Right lobe of liver (tissue), 6 donors: ENCODE data around the gene INHBA. TPM values are rescaled to one million over a fixed set of nuclear protein-coding genes. Genes with fewer than 3 reads are reported as not detected.

Source experiments
- ATAC-seq, 4 donors: fragments of 200-7000 bp; cut with Tn5 transposase; one replicate each; pipeline ENCODE4 v1.9.1; 2020; ENCODE audit warnings: mild to moderate bottlenecking in 4 of 4, moderate library complexity in 4 of 4
- DNase-seq, 3 donors: peaks; one replicate each; pipeline ENCODE4 v3.0.0-alpha.2; 2020
- H3K27ac ChIP-seq, 3 donors: fragments of 200-600 bp; one replicate each; pipeline ENCODE4 v1.8.0; 2022
- H3K27me3 ChIP-seq, 2 donors: fragments of 200-600 bp; one replicate each; pipeline ENCODE4 v1.8.0; 2022
- H3K36me3 ChIP-seq, 4 donors: fragments of 200-600 bp; sonication (generic) in 1 of 4; one replicate each; pipeline versions ENCODE4 v1.5.1 to v1.8.0; 2017 to 2022; ENCODE audit warnings: control low read depth in 1 of 4
- H3K4me1 ChIP-seq, 4 donors: fragments of 200-600 bp; sonication (generic) in 1 of 4; one replicate each; pipeline versions ENCODE4 v1.5.1 to v1.8.0; 2017 to 2022; ENCODE audit warnings: control low read depth in 1 of 4
- H3K4me3 ChIP-seq, 3 donors: fragments of 200-600 bp; one replicate each; pipeline ENCODE4 v1.8.0; 2022
- H3K9me3 ChIP-seq, 4 donors: fragments of 200-600 bp; sonication (generic) in 1 of 4; one replicate each; pipeline versions ENCODE4 v1.5.1 to v1.8.0; 2017 to 2022; ENCODE audit warnings: control low read depth in 1 of 4
- CTCF ChIP-seq, 4 donors: fragments of 200-600 bp in 3 of 4; fragments of 450-650 bp in 1 of 4; IDR thresholded peaks; one replicate each; pipeline versions ENCODE4 v1.5.1 to v1.8.0; 2016 to 2022; ENCODE audit warnings: antibody characterized with exemption in 4 of 4, mild to moderate bottlenecking in 2 of 4
- POLR2A ChIP-seq: fragments of 450-650 bp; IDR thresholded peaks from one replicate; pipeline ENCODE4 v1.6.1; 2017; ENCODE audit warnings: antibody characterized with exemption, mild to moderate bottlenecking
- WGBS: methylation state at CpG from one replicate; pipeline ENCODE4 v1.1.6; 2018; ENCODE audit warnings: low coverage, low lambda C conversion rate; ENCODE audit not compliant: insufficient coverage; ENCODE audit errors: missing lambda C conversion rate; 5-methylcytosine and 5-hydroxymethylcytosine counted together
- intact Hi-C, 2 donors: fragments of 100-400 bp; cut with DNase I; formaldehyde crosslinking; loops; one replicate each; pipeline versions ENCODE4 v1.11.2 to v1.14.1; 2022
- total RNA-seq, 6 experiments: library from RNA; depleted of rRNA in 2 of 6; stranded (reverse); fragments of >200 nt in 2 of 6; fragmentation: NEBNext Ultra II Directional in 3 of 6; extraction: Animal tissue kit (Norgen Biotek cat#: 25700) in 3 of 6; gene quantifications; one replicate each; pipeline versions ENCODE4 v1.1.0 to v1.2.4, GENCODE V29; 2016 to 2023
- donor health status: DM: no; HTN: yes; CAD: no.
- donor health status: DM: no; HTN: no; CAD: no.
- donor health status: DM: no; HTN: no; CAD: no.
- donor health status: DM: no; HTN: yes; CAD: no.
- donor health status: DM: no; HTN: yes; CAD: no.

INHBA gene
- total RNA-seq, 6 experiments from 2014 or later, result 1.1 to 9.7 (median 2.9) TPM

DNA sequence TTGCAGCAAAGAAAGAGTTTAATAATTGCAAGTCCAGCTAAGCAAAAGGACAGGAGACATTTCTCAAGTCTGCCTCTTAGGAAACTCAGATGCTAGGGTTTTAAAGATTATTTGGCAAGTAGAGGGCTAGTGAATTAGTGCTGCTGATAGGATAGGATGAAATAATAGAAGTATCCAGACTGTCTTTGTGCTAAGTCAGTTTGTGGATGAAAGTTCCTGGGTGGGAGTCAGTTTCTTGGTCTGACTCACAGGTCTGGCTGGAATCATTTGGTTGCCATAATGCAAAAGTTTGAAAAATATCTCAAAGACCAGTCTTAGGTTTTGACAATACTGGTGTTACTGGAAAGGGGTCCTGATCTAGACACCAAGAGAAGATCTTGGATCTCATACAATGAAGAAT is 42.6 kb upstream of the INHBA start:
- no peaks in the 10 kb centered on the region for H3K36me3 ChIP-seq
- ATAC-seq, result no peak
- intact Hi-C loops, result no loop called here
- no peaks in the 10 kb centered on the region for H3K9me3 ChIP-seq
- TF ChIP-seq CTCF (IDR thresholded peaks at IDR 0.05) (no peak), POLR2A (no peak)
- H3K4me3 ChIP-seq, result no peak overlapping the region
- no peaks in the 10 kb centered on the region for H3K27me3 ChIP-seq
- no peaks in the 10 kb centered on the region for H3K4me1 ChIP-seq
- DNase-seq, result no peak
- no peak overlapping the region for H3K27ac ChIP-seq

GRCh38 chr7:41744161-41744560 is 41.3 kb upstream of the INHBA start:
- no peak for ATAC-seq
- no peak for DNase-seq
- intact Hi-C loops, result no loop called here
- Histone ChIP-seq H3K36me3 (no peaks in the 10 kb centered on the region), H3K4me3 (no peak overlapping the region), H3K9me3 (no peaks in the 10 kb centered on the region), H3K4me1 (no peaks in the 10 kb centered on the region), H3K27ac (no peak overlapping the region), H3K27me3 (no peaks in the 10 kb centered on the region)
- no peak for TF ChIP-seq POLR2A
- no peak for TF ChIP-seq CTCF (IDR thresholded peaks at IDR 0.05)
- WGBS, result 51% methylated on average over 4 of the region's 4 CpGs

GRCh38 chr7:41742401-41743020 is 39.6 kb upstream of the INHBA start:
- intact Hi-C loops, result no loop called here
- Histone ChIP-seq H3K36me3 (no peaks in the 10 kb centered on the region), H3K4me1 (no peaks in the 10 kb centered on the region), H3K27ac (no peak overlapping the region), H3K27me3 (no peaks in the 10 kb centered on the region), H3K9me3 (no peaks in the 10 kb centered on the region), H3K4me3 (no peak overlapping the region)
- no peak for ATAC-seq
- no peak for DNase-seq
- 41% methylated on average over 2 of the region's 2 CpGs for WGBS
- no peak for TF ChIP-seq POLR2A
- TF ChIP-seq CTCF (IDR thresholded peaks at IDR 0.05), result no peak

DNA sequence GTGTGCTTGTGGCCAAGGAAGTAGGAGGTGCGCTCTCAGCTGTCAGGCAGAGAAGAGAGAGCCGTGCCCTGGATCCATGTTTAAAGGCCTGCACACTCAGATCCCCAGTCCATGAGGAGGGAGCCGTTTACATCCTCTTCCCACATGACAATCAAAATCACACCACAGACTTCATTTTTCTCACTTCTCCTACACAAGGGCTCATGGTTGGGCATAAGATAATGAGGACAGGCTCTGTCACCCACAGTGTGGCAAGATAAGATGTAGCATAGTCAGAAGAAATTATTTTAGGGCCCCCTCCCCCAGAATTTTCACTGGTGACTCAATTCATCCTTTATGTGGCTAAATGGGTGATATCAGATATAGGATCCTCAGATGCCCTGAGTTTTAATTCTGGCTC is 35.9 kb upstream of the INHBA start:
- H3K27me3 ChIP-seq, result no peaks in the 10 kb centered on the region
- no peaks in the 10 kb centered on the region for H3K4me1 ChIP-seq
- ATAC-seq (no peak), DNase-seq (no peak)
- TF ChIP-seq POLR2A, result no peak
- TF ChIP-seq CTCF (IDR thresholded peaks at IDR 0.05), result no peak
- WGBS, result 43% methylated on average over 1 of the region's 3 CpGs
- no peaks in the 10 kb centered on the region for H3K36me3 ChIP-seq
- H3K9me3 ChIP-seq, result no peaks in the 10 kb centered on the region
- H3K27ac ChIP-seq, result no peak overlapping the region
- no peak overlapping the region for H3K4me3 ChIP-seq
- intact Hi-C loops, result no loop called here

DNA sequence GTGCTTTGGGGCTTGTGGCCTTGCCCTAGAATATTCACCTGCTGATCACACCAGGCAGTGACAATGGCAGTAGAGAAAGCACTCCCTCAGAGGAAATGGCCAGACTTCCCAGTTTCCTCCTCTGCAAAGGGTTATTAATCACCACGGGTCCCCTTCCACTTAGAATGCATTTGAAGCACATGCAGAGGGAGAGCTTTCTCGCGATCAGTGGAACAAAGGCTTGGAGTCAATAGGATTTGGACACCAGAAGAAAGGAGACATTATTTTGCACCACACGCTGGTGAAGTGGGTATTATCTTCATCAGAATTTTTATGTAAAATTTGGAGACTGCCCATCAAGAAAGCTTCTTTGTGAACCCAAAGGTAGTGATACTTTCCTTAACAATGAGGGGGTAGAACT is 35.4 kb upstream of the INHBA start:
- H3K36me3 ChIP-seq, result no peaks in the 10 kb centered on the region
- ATAC-seq, result no peak
- H3K4me3 ChIP-seq, result no peak overlapping the region
- intact Hi-C loops, result no loop called here
- no peak for DNase-seq
- no peaks in the 10 kb centered on the region for H3K27me3 ChIP-seq
- WGBS, result 38% methylated on average over 2 of the region's 4 CpGs
- H3K4me1 ChIP-seq, result no peaks in the 10 kb centered on the region
- no peaks in the 10 kb centered on the region for H3K9me3 ChIP-seq
- no peak overlapping the region for H3K27ac ChIP-seq
- no peak for TF ChIP-seq CTCF (IDR thresholded peaks at IDR 0.05)
- TF ChIP-seq POLR2A, result no peak
